DOHH2 (cell line): Measurements from ENCODE around the gene PSTPIP1.

Experiments
- H3F3A ChIP-seq: fragments of 200-600 bp; sonication (generic), shearing (Covaris generic); 2 replicates; pipeline ENCODE4 v1.6.0; 2016; ENCODE audit warnings: antibody characterized with exemption, mild to moderate bottlenecking; ENCODE audit not compliant: control insufficient read depth, insufficient read depth
- H3K27ac ChIP-seq: fragments of 200-600 bp; sonication (generic); 2 replicates; pipeline ENCODE4 v1.5.1; 2014; ENCODE audit warnings: low read depth, mild to moderate bottlenecking, low read length, moderate library complexity
- H3K27me3 ChIP-seq: fragments of 200-600 bp; sonication (generic); 2 replicates; pipeline ENCODE4 v1.6.1; 2014; ENCODE audit warnings: mild to moderate bottlenecking, low read length, mixed read lengths; ENCODE audit not compliant: control insufficient read depth
- H3K36me3 ChIP-seq: fragments of 200-600 bp; sonication (generic); 2 replicates; pipeline ENCODE4 v1.6.1; 2014; ENCODE audit warnings: mild to moderate bottlenecking, low read length, moderate library complexity, mixed read lengths; ENCODE audit not compliant: control insufficient read depth
- H3K4me1 ChIP-seq: fragments of 200-600 bp; sonication (generic); 2 replicates; pipeline ENCODE4 v1.6.1; 2014; ENCODE audit warnings: mild to moderate bottlenecking, low read length, mixed read lengths; ENCODE audit not compliant: control insufficient read depth
- H3K4me2 ChIP-seq: fragments of 200-600 bp; sonication (generic); 2 replicates; pipeline ENCODE4 v1.6.0; 2014; ENCODE audit warnings: mild to moderate bottlenecking, low read length, moderate library complexity
- H3K4me3 ChIP-seq: fragments of 200-600 bp; sonication (generic); 2 replicates; pipeline ENCODE4 v1.5.1; 2014; ENCODE audit warnings: mild to moderate bottlenecking, low read length, mixed read lengths
- H3K79me2 ChIP-seq: fragments of 200-600 bp; sonication (generic); 2 replicates; pipeline ENCODE4 v1.6.1; 2014; ENCODE audit warnings: mild to moderate bottlenecking, low read length, mixed read lengths; ENCODE audit not compliant: control insufficient read depth
- H3K9me2 ChIP-seq: fragments of 200-600 bp; sonication (generic); replicated peaks from 2 replicates; pipeline ENCODE4 v1.6.1; 2014; ENCODE audit warnings: mild to moderate bottlenecking, low read length, mixed read lengths; ENCODE audit not compliant: control insufficient read depth
- H3K9me3 ChIP-seq: fragments of 200-600 bp; sonication (generic); 2 replicates; pipeline ENCODE4 v1.6.1; 2014; ENCODE audit warnings: antibody characterized with exemption, low read length, mixed read lengths; ENCODE audit not compliant: control insufficient read depth, insufficient read depth
- H4K20me1 ChIP-seq: fragments of 200-600 bp; sonication (generic); 2 replicates; pipeline ENCODE4 v1.6.0; 2014; ENCODE audit warnings: low read depth, mild to moderate bottlenecking, antibody characterized with exemption, low read length, moderate library complexity; ENCODE audit not compliant: control insufficient read depth, insufficient read depth
- EZH2phosphoT487 ChIP-seq: fragments of 200-600 bp; sonication (generic); IDR thresholded peaks from 2 replicates; pipeline ENCODE4 v1.6.1; 2017; ENCODE audit warnings: borderline replicate concordance, mild to moderate bottlenecking, antibody characterized with exemption, low read length, moderate library complexity, mixed read lengths
- TF ChIP-seq, protein P1 (sequence below): fragments of 200-600 bp; sonication (generic); IDR thresholded peaks from one replicate; pipeline ENCODE4 v1.5.1; 2014; ENCODE audit warnings: antibody characterized with exemption, mild to moderate bottlenecking, low read depth, low read length; ENCODE audit not compliant: poor library complexity, severe bottlenecking

Gene PSTPIP1

DNA sequence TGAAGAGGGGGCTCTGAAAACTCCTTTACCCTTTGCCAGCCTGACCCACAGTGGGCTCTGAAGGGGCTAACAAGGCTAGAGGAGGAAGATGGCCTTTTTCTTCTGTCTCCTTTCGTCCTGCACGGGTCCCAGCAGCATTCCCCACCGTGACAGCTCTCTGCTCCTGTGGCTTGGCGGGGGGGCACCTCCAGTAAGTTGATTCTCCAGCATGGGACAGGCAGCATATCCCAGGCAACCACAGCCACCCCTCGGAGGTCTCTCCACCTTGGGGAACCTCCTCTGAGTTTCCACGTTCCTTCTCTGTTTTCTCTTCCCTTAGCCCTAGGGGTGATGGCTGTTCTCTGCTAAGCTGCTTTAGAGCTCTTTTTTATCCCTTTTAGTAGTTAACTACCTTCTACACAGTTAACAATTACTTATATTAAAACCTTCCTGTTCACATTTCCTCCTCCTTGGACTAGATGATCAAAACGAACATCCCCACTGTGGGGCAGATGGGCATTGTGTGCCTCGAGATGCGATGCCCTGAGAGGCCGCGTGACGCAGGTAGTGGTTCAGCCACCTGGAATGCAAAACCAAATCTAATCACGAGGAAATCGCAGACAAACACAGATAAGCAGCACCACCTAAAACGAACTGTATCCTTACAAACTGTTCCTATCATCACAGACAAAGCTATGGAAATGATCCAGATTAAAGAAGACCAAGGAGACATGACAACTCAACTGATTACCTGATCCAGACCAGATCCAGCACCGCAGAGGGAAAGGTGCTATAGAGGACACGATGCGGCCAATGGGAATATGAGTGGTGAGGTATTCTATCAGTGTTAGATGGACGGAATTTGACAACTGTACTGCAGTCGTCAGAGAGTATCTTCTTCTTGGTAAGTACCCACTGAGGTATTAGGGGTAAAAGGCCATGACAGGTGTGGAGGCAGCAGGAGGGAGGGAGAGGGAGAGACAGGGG lies 48.3 kb downstream of the PSTPIP1 start:
- no peak for TF ChIP-seq EZH2phosphoT487
- TF ChIP-seq, protein P1, sequence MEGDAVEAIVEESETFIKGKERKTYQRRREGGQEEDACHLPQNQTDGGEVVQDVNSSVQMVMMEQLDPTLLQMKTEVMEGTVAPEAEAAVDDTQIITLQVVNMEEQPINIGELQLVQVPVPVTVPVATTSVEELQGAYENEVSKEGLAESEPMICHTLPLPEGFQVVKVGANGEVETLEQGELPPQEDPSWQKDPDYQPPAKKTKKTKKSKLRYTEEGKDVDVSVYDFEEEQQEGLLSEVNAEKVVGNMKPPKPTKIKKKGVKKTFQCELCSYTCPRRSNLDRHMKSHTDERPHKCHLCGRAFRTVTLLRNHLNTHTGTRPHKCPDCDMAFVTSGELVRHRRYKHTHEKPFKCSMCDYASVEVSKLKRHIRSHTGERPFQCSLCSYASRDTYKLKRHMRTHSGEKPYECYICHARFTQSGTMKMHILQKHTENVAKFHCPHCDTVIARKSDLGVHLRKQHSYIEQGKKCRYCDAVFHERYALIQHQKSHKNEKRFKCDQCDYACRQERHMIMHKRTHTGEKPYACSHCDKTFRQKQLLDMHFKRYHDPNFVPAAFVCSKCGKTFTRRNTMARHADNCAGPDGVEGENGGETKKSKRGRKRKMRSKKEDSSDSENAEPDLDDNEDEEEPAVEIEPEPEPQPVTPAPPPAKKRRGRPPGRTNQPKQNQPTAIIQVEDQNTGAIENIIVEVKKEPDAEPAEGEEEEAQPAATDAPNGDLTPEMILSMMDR = no peak
- no peaks in the 10 kb centered on the region for H3K27me3 ChIP-seq
- peaks cover 53% of the 10 kb centered on the region for H3K36me3 ChIP-seq
- no peaks in the 10 kb centered on the region for H4K20me1 ChIP-seq
- no peak overlapping the region for H3K27ac ChIP-seq
- H3K9me3 ChIP-seq = no peaks in the 10 kb centered on the region
- H3K79me2 ChIP-seq = no peaks in the 10 kb centered on the region
- H3K4me1 ChIP-seq = no peaks in the 10 kb centered on the region
- H3K4me3 ChIP-seq = no peak overlapping the region
- H3F3A ChIP-seq = no peaks in the 10 kb centered on the region; the same call in 1 of the 2 replicates
- no peaks in the 10 kb centered on the region for H3K9me2 ChIP-seq
- no peak overlapping the region for H3K4me2 ChIP-seq

DNA sequence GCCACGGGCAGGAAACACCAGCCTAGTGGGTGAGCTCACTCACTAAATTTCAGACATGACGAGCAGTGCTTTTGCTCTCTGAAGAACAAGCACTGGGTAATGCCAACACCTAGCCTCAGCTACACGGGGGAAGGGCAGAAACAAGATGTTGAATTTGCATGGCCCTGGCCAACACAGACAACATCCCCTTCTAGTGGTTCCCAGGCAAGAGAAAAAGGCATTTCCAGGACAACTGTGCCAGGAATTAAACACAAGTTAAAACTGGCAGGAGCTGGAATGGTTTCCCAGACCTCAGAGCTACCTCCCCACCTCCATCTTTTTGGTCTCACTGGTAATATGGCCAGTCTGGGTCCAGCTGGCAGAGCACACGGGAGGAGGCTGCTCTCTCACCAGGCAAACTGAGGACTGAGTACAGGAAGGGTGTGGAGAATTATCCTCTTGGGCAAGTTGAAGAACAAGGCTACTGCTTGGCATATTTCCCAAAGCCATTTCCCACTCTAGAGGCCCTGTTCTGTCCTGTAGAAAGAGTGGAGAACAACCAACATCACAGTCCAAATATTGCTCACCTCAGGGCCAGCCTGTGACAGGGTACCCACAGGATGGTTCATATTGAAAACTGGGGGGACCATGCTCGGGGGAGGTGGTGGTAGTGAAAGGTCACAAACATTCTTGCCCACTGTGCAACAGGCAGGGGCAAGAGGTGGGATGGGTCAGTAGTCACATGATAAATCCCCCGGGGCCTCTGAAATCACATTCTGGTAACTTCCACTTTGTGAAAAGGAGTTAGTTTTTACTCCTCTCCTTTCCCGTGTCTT lies 49.5 kb downstream of the PSTPIP1 start:
- no peaks in the 10 kb centered on the region for H3K9me3 ChIP-seq
- H3K27ac ChIP-seq = no peak overlapping the region
- H3K9me2 ChIP-seq = no peaks in the 10 kb centered on the region
- no peaks in the 10 kb centered on the region for H3K79me2 ChIP-seq
- TF ChIP-seq, protein P1 = no peak
- TF ChIP-seq EZH2phosphoT487 = no peak
- no peaks in the 10 kb centered on the region for H4K20me1 ChIP-seq
- H3K36me3 ChIP-seq = peaks cover 46% of the 10 kb centered on the region
- no peak overlapping the region for H3K4me2 ChIP-seq
- no peak overlapping the region for H3K4me3 ChIP-seq
- H3K27me3 ChIP-seq = no peaks in the 10 kb centered on the region
- H3F3A ChIP-seq = no peaks in the 10 kb centered on the region; the same call in 1 of the 2 replicates
- H3K4me1 ChIP-seq = no peaks in the 10 kb centered on the region

DNA sequence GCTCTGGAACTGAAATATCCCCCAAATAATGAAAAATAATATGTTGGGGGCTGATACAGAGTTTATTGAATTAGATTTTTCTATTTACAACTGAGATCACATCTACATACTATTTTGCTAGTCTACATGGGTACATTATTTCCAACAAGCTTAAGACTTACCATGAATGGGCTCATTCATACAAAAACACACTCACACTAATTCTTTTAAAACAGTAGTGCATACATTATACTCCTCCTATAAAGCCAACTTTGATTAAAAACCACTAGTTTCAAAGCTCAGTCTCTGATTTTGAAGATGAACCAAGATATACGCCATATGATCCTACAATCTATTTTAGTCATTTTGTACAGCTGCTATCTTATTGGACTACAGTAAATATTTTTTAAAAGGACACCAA lies 51.1 kb downstream of the PSTPIP1 start:
- H3K4me2 ChIP-seq = no peak overlapping the region
- no peaks in the 10 kb centered on the region for H3K27me3 ChIP-seq
- TF ChIP-seq EZH2phosphoT487 = no peak
- TF ChIP-seq, protein P1 = no peak
- no peak overlapping the region for H3K27ac ChIP-seq
- no peaks in the 10 kb centered on the region for H4K20me1 ChIP-seq
- H3K4me3 ChIP-seq = no peak overlapping the region
- H3K9me2 ChIP-seq = no peaks in the 10 kb centered on the region
- H3K4me1 ChIP-seq = no peaks in the 10 kb centered on the region
- no peaks in the 10 kb centered on the region for H3K9me3 ChIP-seq
- H3K79me2 ChIP-seq = no peaks in the 10 kb centered on the region
- peaks cover 56% of the 10 kb centered on the region for H3K36me3 ChIP-seq
- H3F3A ChIP-seq = no peaks in the 10 kb centered on the region; the same call in 1 of the 2 replicates
